PFSK-1 (cell line): ENCODE data around the gene CDC42BPB.

Experiments used
- FOXP2 ChIP-seq: optimal IDR thresholded peaks from 2 replicates; pipeline ENCODE3; 2011; ENCODE audit warnings: borderline replicate concordance, control low read depth, inconsistent platforms; ENCODE audit not compliant: insufficient read depth; ENCODE audit errors: extremely low read length, extremely low read depth
- POLR2AphosphoS5 ChIP-seq: IDR thresholded peaks from 2 replicates; pipeline ENCODE4 v1.6.1; 2012; ENCODE audit warnings: low read depth, mild to moderate bottlenecking, control low read depth, low read length, moderate library complexity
- REST ChIP-seq, 2 experiments: IDR thresholded peaks; 2 replicates each; pipeline versions ENCODE4 v1.6.1 to v1.8.0; 2011 to 2012; ENCODE audit warnings: low read depth in 2 of 2, low read length in 2 of 2, control low read depth in 1 of 2, inconsistent platforms in 1 of 2, mild to moderate bottlenecking in 1 of 2, moderate library complexity in 1 of 2; ENCODE audit not compliant: insufficient read depth in 1 of 2
- SIN3A ChIP-seq: IDR thresholded peaks from 2 replicates; pipeline ENCODE4 v1.6.1; 2012; ENCODE audit warnings: mild to moderate bottlenecking, low read length, moderate library complexity, borderline replicate concordance; ENCODE audit not compliant: insufficient read depth
- TAF1 ChIP-seq: IDR thresholded peaks from 2 replicates; pipeline ENCODE4 v1.6.1; 2012; ENCODE audit warnings: low read length, control low read depth, borderline replicate concordance; ENCODE audit not compliant: insufficient read depth

GRCh38 chr14:102902523-102903247 lies 154.7 kb downstream of the CDC42BPB start:
- TF ChIP-seq POLR2AphosphoS5 (no peak), REST (IDR thresholded peaks at IDR 0.05; ENCODE audit: insufficient read depth in 1 of 2, low read depth in 2 of 2, low read length in 2 of 2) (no peak), TAF1 (no peak), FOXP2 (no peak), SIN3A (no peak)
